NCI-H2171 treated with DMSO at 0.1 percent for 48 hours (cell line): ENCODE data around the gene KAT6B.
"Not testable (repeated sequence)": the region's sequence is repeated elsewhere in the genome, so short reads cannot be mapped to it uniquely, and the experiment has no call there.

Experiments
- DNase-seq: peaks from one replicate; lab custom pipeline; 2025; lab: John Stamatoyannopoulos, UW

KAT6B gene

DNA sequence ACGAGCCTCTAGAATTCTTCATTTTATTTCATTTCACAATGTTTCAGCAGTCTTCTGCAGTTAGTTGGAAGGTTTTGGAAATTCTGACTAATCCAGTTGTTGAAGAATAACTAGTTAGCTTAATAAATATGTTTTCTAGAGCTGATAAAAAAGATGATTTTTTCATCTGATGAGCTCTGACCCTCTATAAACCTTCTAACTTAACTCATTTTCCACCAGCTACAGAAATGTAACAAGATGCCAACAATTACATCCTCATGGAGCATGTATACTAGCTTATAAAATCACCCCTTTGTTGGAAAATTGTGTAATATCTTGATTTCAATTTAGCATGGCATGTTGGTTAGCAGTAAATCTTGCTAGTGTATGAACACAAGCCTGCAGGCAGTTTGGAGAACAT is 33.1 kb downstream of the KAT6B start:
- no peak for DNase-seq

GRCh38 chr10:74862625-74863024 is 36.2 kb downstream of the KAT6B start:
- DNase-seq: no peak

DNA sequence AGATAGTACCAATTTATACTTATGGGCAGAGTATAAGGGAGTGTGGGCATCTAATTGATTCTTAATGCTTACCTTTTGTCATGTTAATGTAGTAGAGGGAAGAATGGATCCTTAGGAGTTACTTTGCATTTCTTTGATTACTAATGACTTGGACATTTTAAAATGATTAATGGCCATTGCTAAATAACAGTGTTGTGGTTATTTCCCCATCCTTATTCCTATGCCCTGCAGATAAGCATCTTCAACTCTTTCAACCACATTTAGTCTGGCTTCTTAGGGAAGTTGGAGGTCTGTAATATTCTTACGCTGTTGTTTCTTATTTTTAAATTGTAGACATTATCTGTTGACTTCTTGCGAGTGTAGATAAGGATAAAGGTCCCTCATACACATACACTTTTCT is 37.2 kb downstream of the KAT6B start:
- DNase-seq: no peak

DNA sequence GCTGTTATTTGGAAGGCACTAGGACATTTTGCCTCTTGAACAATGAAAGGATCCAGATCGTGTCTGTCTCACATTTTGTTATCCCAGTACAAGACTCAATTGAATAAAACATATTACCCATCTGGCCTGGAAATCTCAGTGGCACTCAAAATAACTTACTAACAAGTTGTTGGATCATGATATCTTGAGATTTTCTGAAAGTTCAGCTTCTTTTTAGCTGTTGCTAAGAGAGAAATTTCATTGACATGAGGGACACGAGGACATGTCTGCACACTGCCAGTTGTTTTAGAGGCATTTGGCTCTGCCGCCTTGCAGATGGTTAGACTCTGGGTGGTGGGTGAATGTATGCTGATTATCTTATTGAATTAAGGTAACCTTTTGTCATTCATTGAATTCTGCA is 41.0 kb downstream of the KAT6B start:
- no peak for DNase-seq

- no peak for DNase-seq
These were observed 42.1 kb downstream of the KAT6B start for GRCh38 chr10:74868392-74868977.

DNA sequence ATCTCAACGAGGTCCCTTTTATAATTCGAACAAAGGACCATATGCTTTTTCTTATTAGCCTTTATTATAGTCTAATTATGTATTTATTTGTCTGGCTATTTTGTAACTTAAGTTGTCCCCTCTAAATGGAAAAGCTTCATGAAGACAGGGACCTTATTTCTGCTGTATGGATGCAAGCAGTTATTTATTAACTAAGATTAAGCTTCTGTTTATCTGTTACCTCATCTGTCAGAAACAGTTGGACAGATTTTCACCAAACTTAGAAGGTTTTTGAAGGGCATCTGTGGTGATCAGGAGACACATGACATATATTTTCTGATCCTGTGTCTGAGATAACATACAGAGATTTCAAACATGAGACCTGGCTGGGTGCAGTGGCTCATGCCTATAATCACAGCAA is 43.2 kb downstream of the KAT6B start:
- DNase-seq: no peak

DNA sequence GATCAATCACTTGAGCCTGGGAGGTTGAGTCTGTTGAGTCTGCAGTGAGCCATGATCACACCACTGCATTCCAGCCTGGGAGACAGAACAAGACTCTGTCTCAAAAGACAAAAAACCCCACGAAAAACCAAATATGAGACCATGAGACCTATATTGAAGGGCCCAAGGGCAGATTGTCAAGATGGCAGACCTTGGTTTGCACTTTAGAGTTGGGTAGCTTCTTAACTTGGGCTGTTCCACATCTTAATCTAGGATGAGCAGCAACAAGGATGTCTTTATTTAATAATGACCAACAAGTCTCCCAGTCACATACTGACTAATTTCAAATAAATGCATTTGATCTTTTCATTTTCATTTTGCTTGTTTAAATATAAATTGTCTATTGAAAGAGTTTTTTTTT is 43.8 kb downstream of the KAT6B start:
- no peak for DNase-seq

DNA sequence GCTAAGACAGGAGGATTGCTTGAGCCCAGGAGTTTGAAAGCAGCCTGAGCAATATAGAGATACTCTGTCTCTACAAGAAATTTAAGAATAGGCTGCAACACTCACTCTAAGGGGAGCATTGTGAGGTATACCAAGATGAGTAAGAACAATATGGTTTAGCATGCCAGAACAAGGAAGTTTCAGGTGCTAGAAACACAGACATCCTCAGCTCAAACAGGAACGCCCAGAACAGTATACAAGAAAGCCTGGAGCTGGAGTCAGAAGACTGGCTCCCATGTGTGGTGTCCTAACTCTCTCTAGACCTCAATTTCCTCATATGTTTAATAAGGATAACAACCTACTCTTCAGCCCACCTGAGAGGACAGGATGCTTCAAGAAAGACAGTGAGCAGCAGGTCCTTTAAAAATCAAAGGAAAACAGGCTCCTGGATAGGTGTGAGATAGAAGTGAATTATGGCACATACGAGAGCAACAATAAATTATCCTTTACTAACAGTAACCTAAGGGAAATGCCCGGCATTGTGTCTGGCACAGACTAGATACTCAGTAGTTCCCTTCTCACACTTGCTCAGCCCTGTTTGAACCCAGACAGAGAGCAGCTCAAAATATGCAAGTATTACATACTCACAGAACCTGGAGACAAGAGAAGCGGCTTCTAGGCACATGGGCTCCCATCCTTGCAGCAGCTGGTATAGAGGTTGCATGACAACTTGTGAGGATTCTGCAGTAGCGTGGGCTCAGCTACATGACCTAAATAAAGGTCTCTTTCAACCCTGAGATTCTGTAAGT is 45.4 kb downstream of the KAT6B start:
- no peak for DNase-seq

DNA sequence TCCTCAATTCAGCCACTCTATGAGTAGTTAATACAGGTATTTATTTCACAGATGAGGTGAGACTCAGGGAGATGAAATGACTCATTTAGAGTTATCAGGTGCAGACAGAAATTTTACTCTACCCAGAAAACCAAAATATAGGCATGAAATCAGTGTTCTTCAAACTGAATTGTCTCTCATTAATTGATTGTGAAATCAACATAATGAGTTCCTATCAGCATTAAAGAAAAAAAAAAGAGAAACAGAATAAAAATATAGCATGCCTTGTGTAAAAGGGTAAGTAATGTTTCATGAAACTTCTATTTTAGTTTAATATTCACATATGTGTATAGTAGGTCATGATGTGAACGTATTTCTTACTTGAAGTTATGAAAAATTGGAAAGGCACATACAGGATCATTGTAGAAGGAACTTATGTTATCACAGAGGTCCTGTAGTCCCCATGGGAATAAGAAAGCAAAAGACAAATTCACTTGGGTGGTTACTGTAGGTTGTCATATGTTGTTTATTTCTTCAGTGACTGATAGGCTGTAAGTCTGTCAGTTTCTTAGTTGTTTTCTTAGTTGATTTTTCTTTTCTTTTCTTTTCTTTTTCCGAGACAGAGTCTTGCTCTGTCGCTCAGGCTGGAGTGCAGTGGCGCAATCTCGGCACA is 47.5 kb downstream of the KAT6B start:
- no peak for DNase-seq

- DNase-seq: no peak
These were observed 48.2 kb downstream of the KAT6B start for GRCh38 chr10:74874649-74875048.

DNA sequence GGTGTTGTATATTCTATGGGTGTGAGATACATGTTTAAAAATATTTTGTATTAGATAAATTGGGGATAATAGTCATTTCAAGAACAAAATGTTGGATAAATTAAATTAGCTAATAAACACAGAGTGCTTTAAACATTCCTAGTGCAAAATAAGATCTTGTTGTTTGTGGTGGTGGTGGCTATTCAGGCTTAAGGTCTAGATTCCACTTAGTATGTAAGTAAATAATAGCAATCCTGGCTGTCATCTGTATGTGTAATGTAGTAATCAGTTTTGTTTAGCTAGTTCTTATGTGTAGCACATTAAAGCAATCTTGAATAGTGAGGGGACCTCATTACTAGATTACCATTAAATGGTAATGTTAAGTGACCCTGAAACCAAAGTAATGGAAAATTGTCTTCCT is 48.7 kb downstream of the KAT6B start:
- DNase-seq: no peak

GRCh38 chr10:74875966-74876365 is 49.6 kb downstream of the KAT6B start:
- DNase-seq: no peak

DNA sequence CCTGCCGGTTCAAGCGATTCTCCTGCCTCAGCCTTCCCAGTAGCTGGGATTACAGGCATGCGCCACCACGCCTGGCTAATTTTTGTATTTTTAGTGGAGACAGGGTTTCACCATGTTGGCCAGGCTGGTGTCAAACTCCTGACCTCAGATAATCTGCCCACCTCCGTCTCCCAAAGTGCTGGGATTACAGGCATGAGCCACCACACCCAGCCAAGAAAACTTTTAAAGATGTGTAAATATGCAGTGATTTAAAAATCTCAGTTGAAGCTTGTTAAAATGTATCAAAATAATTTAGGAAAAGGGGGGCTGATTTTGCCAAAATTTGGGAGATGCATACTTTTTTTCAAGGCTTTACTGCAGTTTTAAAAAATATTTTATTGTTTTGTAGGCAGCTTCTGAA is 50.7 kb downstream of the KAT6B start:
- DNase-seq: not testable (repeated sequence)

GRCh38 chr10:74877898-74878297 is 51.5 kb downstream of the KAT6B start:
- no peak for DNase-seq

DNA sequence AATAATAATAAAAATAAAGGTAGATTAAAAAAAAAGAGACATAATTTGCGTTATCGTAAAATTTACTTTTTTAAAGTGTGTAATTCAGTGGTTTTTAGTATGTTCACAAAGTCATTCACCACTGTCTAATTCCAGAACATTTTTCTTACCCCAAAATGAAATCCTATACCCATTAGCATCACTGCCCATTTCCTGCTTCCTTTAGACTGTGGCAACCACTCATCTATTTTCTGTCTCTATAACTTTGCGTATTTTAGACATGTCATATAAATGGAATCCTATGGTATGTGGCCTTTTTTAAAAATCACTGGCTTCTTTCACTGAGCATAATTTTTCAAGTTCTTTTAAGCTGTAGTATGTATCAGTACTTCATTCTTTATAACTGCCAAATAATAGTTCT is 53.6 kb downstream of the KAT6B start:
- DNase-seq: no peak

DNA sequence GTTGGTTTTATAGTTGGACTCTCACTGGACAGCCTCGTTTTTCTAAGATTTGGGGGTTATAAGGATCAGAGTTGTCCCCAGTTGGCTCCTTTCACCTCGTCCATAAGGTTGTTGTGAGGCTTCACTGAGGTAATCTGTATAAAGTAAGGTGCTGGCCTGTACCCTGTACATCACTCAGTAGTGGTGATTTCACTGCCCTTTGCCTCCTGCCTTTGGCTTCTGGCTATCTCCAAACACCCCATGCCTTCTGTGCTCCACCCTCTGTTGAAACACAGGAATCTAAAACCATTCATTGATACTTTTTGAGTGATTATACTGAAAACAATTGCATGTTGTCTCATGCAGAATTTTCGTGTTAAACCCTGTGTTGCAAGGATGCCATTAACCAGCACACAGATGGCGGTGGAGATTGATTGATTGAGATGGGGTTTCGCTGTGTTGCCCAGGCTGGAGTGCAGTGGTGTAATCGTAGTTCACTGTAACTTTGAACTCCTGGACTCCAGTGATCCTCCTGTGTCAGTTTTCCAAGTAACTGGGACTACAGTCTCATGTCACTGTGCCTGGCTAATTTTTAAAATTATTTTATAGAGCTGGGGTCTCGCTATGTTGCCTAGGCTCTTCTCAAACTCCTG is 55.0 kb downstream of the KAT6B start:
- DNase-seq: no peak

- no peak for DNase-seq
These were observed 56.0 kb downstream of the KAT6B start for GRCh38 chr10:74882427-74882826.

GRCh38 chr10:74882831-74883230 is 56.4 kb downstream of the KAT6B start:
- no peak for DNase-seq

DNA sequence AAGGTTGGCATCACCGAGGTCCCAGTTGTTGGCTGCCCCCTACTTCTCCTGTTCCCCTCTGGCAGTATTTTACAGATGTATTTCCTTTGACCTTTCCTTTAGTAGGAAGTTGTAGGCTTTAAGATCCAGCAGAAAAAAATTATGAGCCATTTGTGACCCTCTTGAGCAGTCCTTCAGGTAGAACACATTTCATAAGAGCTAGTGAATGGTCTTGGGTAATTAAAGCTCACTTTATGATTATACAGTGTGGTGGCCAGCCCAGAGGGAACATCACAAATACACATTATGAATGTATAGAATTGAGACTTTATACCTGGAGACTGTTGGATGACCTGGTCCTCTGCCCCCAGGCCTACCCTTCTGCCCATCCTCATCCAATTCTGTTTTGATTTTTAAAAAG is 57.0 kb downstream of the KAT6B start:
- no peak for DNase-seq

- DNase-seq: no peak
These were observed 61.3 kb downstream of the KAT6B start for GRCh38 chr10:74887614-74888284.

DNA sequence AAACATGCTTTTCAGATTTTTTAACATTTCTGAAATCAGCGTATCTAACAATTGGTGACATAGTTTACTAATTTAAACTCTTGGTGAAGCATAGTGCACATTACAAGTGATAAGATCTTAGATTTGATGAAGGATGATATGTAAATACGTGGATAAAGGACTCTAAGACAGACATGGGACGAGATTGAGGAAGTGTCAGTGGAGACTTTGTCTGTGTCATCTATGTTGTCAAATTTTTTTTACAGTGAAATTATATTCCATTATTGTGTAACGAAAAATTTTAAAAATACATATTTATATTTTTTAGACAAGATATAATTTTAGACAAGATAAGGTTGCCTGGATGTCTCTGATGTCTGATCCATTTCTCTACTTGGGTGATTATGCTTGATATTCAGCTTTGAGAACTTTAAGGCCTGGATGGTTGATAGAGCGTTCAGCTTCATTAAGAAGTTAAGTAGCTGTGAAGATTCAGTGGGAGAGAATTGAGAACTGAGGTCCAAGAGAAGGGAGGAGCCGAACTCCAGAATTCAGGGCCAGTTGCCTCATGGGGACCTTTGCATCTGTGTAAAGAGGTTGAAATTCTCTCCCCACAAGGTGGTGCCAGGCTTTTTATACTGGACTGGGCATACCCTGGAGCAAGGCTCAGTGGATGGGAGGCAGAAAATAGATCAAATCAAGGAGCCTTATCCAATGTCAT is 62.7 kb downstream of the KAT6B start:
- DNase-seq: no peak

GRCh38 chr10:74889662-74889998 is 63.2 kb downstream of the KAT6B start:
- DNase-seq: no peak
